SU-DHL-6 (cell line): ENCODE results near the gene STX8.

Source experiments
- CTCF ChIP-seq: fragments of 200-600 bp; sonication (generic); IDR thresholded peaks from one replicate; pipeline ENCODE4 v1.5.1; 2017; ENCODE audit warnings: antibody characterized with exemption, mild to moderate bottlenecking, low read length, moderate library complexity; ENCODE audit not compliant: insufficient read depth, poor library complexity, severe bottlenecking
- EZH2phosphoT487 ChIP-seq: fragments of 200-600 bp; sonication (generic), shearing (Covaris generic); conservative IDR thresholded peaks from 2 replicates; pipeline ENCODE4 v1.6.1; 2018; ENCODE audit warnings: mild to moderate bottlenecking, antibody characterized with exemption, low read length, moderate library complexity, mixed read lengths

- no peak for TF ChIP-seq CTCF
- TF ChIP-seq EZH2phosphoT487 = no peak
These were observed 331.3 kb downstream of the STX8 start for GRCh38 chr17:9244066-9245052.
